MM.1S (cell line): Measurements from ENCODE around the gene MRPL41.
A peak's percentile ranks its signal among the peaks of the same experiment; 100 is the strongest.
"Not testable (repeated sequence)": the region's sequence is repeated elsewhere in the genome, so short reads cannot be mapped to it uniquely, and the experiment has no call there.

Experiments
- DNase-seq: peaks from one replicate; pipeline ENCODE4 v3.0.0-alpha.2; 2015
- H2AFZ ChIP-seq: fragments of 300-600 bp; sonication (generic); 2 replicates; pipeline ENCODE4 v1.6.0; 2016; ENCODE audit warnings: antibody characterized with exemption, low read length
- H3F3A ChIP-seq: fragments of 300-600 bp; sonication (generic); 2 replicates; pipeline ENCODE4 v1.6.1; 2016; ENCODE audit warnings: mild to moderate bottlenecking, antibody characterized with exemption, low read length, moderate library complexity, mixed read lengths; ENCODE audit not compliant: insufficient read depth
- H3K27ac ChIP-seq: fragments of 300-600 bp; sonication (generic); 2 replicates; pipeline ENCODE4 v1.5.1; 2016; ENCODE audit warnings: mild to moderate bottlenecking, low read length
- H3K27me3 ChIP-seq: fragments of 300-600 bp; sonication (generic); replicated peaks from 2 replicates; pipeline ENCODE4 v1.6.0; 2016; ENCODE audit warnings: low read length; ENCODE audit not compliant: insufficient read depth
- H3K36me3 ChIP-seq: fragments of 300-600 bp; sonication (generic); replicated peaks from 2 replicates; pipeline ENCODE4 v1.6.1; 2016; ENCODE audit warnings: mild to moderate bottlenecking, low read length, mixed read lengths; ENCODE audit not compliant: insufficient read depth
- H3K4me1 ChIP-seq: fragments of 300-600 bp; sonication (generic); 2 replicates; pipeline ENCODE4 v1.6.1; 2016; ENCODE audit warnings: low read length, mixed read lengths
- H3K4me2 ChIP-seq: fragments of 300-600 bp; sonication (generic); 2 replicates; pipeline ENCODE4 v1.6.0; 2016; ENCODE audit warnings: low read depth, low read length
- H3K4me3 ChIP-seq: fragments of 300-600 bp; sonication (generic); 2 replicates; pipeline ENCODE4 v1.5.1; 2016; ENCODE audit warnings: low read length, mixed read lengths
- H3K79me2 ChIP-seq: fragments of 300-600 bp; sonication (generic); 2 replicates; pipeline ENCODE4 v1.6.1; 2016; ENCODE audit warnings: mixed run types, low read length, mixed read lengths
- H3K9ac ChIP-seq: fragments of 300-600 bp; sonication (generic); 2 replicates; pipeline ENCODE4 v1.6.1; 2016; ENCODE audit warnings: low read length, mixed read lengths
- H3K9me2 ChIP-seq: fragments of 300-600 bp; sonication (generic); replicated peaks from 2 replicates; pipeline ENCODE4 v1.6.1; 2016; ENCODE audit warnings: mild to moderate bottlenecking, low read length, mixed read lengths; ENCODE audit not compliant: insufficient read depth
- H3K9me3 ChIP-seq: fragments of 300-600 bp; sonication (generic); replicated peaks from 2 replicates; pipeline ENCODE4 v1.6.1; 2016; ENCODE audit warnings: mild to moderate bottlenecking, low read length, mixed read lengths; ENCODE audit not compliant: insufficient read depth
- H4K20me1 ChIP-seq: fragments of 300-600 bp; sonication (generic); 2 replicates; pipeline ENCODE4 v1.6.1; 2016; ENCODE audit warnings: mild to moderate bottlenecking, low read length, moderate library complexity, mixed read lengths; ENCODE audit not compliant: insufficient read depth
- CTCF ChIP-seq: fragments of 300-600 bp; sonication (generic); IDR thresholded peaks from 2 replicates; pipeline ENCODE4 v1.5.1; 2016; ENCODE audit warnings: antibody characterized with exemption, low read length, mixed read lengths
- EZH2 ChIP-seq: fragments of 300-600 bp; sonication (generic); optimal IDR thresholded peaks from 2 replicates; pipeline ENCODE3; 2017; ENCODE audit warnings: low read depth, mild to moderate bottlenecking, antibody characterized with exemption, low read length, mixed read lengths
- EZH2phosphoT487 ChIP-seq: fragments of 300-600 bp; sonication (generic); IDR thresholded peaks from 2 replicates; pipeline ENCODE4 v1.6.1; 2018; ENCODE audit warnings: antibody characterized with exemption, low read length

Gene MRPL41

GRCh38 chr9:137513801-137514570 lies 37.7 kb upstream of the MRPL41 start:
- Histone ChIP-seq H2AFZ (peak overlapping the region; percentile 14; the same call in 1 of the 2 replicates), H3K9ac (peak overlapping the region; percentile 35; the same call in 1 of the 2 replicates), H3F3A (peaks cover 16% of the 10 kb centered on the region), H3K4me1 (peaks cover 17% of the 10 kb centered on the region), H3K4me3 (peak overlapping the region; percentile 46), H3K27ac (peak overlapping the region; percentile 80), H3K4me2 (peak overlapping the region; percentile 82)
- DNase-seq: peak; percentile 60
- H3K36me3 ChIP-seq, H4K20me1 ChIP-seq, H3K9me2 ChIP-seq, H3K9me3 ChIP-seq, H3K27me3 ChIP-seq, H3K79me2 ChIP-seq: not testable (repeated sequence)
- 0 out of 2 replicates have a peak, but pooled peaks have one; percentile 3 for TF ChIP-seq CTCF

GRCh38 chr9:137514691-137515337 lies 36.9 kb upstream of the MRPL41 start:
- Histone ChIP-seq H3K9me3 (no peaks in the 10 kb centered on the region), H3F3A (peaks cover 16% of the 10 kb centered on the region), H3K27ac (no peak overlapping the region; the same call in 1 of the 2 replicates), H3K79me2 (no peaks in the 10 kb centered on the region), H3K4me1 (peaks cover 17% of the 10 kb centered on the region), H3K27me3 (no peaks in the 10 kb centered on the region), H3K9me2 (no peaks in the 10 kb centered on the region), H3K4me2 (no peak overlapping the region), H3K36me3 (no peaks in the 10 kb centered on the region), H3K4me3 (no peak overlapping the region), H4K20me1 (no peaks in the 10 kb centered on the region), H3K9ac (no peak overlapping the region), H2AFZ (no peak overlapping the region)
- DNase-seq: no peak
- TF ChIP-seq CTCF: no peak

- Histone ChIP-seq H4K20me1 (no peaks in the 10 kb centered on the region), H3F3A (peaks cover 16% of the 10 kb centered on the region), H3K27ac (no peak overlapping the region), H3K79me2 (no peaks in the 10 kb centered on the region), H2AFZ (no peak overlapping the region), H3K27me3 (no peaks in the 10 kb centered on the region), H3K9ac (no peak overlapping the region), H3K4me3 (no peak overlapping the region), H3K9me3 (no peaks in the 10 kb centered on the region), H3K9me2 (no peaks in the 10 kb centered on the region), H3K4me2 (no peak overlapping the region), H3K4me1 (peaks cover 17% of the 10 kb centered on the region), H3K36me3 (no peaks in the 10 kb centered on the region)
- TF ChIP-seq EZH2phosphoT487 (no peak), CTCF (no peak), EZH2 (no peak)
- DNase-seq: no peak
Observed at GRCh38 chr9:137515338-137515724, 36.3 kb upstream of the MRPL41 start.
